ENCODE measurements around the gene NPEPPS.

NPEPPS gene

GRCh38 chr17:47649972-47650524 lies 119.1 kb downstream of the NPEPPS start:
- H3K9me3 ChIP-seq (ENCODE audit: control insufficient read depth, insufficient read depth, low read depth, low read length): no peaks in the 10 kb centered on the region
- 0 out of 2 replicates have a peak, but pooled peaks have one; percentile 54 for TF ChIP-seq ZNF423 (tag by site-specific recombination; IDR thresholded peaks at IDR 0.05)
- TF ChIP-seq ZBTB6 (tag by site-specific recombination; IDR thresholded peaks at IDR 0.05): peak; percentile 59
- 0 out of 2 replicates have a peak, but pooled peaks have one; percentile 4 for TF ChIP-seq MZF1 (tag by site-specific recombination; IDR thresholded peaks at IDR 0.05; ENCODE audit: borderline replicate concordance)
- TF ChIP-seq SP3 (tag by site-specific recombination; IDR thresholded peaks at IDR 0.05): 0 out of 2 replicates have a peak, but pooled peaks have one; percentile 42
- TF ChIP-seq ZNF341 (tag by site-specific recombination; IDR thresholded peaks at IDR 0.05; ENCODE audit: low read depth): no peak
- peak; percentile 73 for TF ChIP-seq IKZF3 (tag by site-specific recombination; IDR thresholded peaks at IDR 0.05)
- TF ChIP-seq ZBTB44 (tag by site-specific recombination; IDR thresholded peaks at IDR 0.05): 0 out of 2 replicates have a peak, but pooled peaks have one; percentile 10
- 0 out of 2 replicates have a peak, but pooled peaks have one; percentile 2 for TF ChIP-seq MYNN (tag by site-specific recombination; IDR thresholded peaks at IDR 0.05; ENCODE audit: borderline replicate concordance)
- peak; percentile 59; the same call in 1 of the 2 replicates for TF ChIP-seq ZBTB1 (tag by site-specific recombination; IDR thresholded peaks at IDR 0.05)
- 0 out of 2 replicates have a peak, but pooled peaks have one; percentile 7 for TF ChIP-seq ZNF596 (tag by site-specific recombination; IDR thresholded peaks at IDR 0.05)
- TF ChIP-seq ZNF169 (tag by site-specific recombination; IDR thresholded peaks at IDR 0.05): no peak
- peak; percentile 74; the same call in 1 of the 2 replicates for TF ChIP-seq ZNF513 (tag by site-specific recombination; IDR thresholded peaks at IDR 0.05)
- peak; percentile 97; the same call in 1 of the 2 replicates for TF ChIP-seq ZSCAN30 (tag by site-specific recombination; IDR thresholded peaks at IDR 0.05)
- 0 out of 2 replicates have a peak, but pooled peaks have one; percentile 36 for TF ChIP-seq ZNF221 (tag by site-specific recombination; IDR thresholded peaks at IDR 0.05; ENCODE audit: borderline replicate concordance)
- TF ChIP-seq ZNF777 (tag by site-specific recombination; IDR thresholded peaks at IDR 0.05; ENCODE audit: borderline replicate concordance): no peak
- TF ChIP-seq ZNF416 (tag by site-specific recombination; IDR thresholded peaks at IDR 0.05): no peak
- TF ChIP-seq ZNF629 (tag by site-specific recombination; IDR thresholded peaks at IDR 0.05): no peak
- TF ChIP-seq ZNF660 (tag by site-specific recombination; IDR thresholded peaks at IDR 0.05): 0 out of 2 replicates have a peak, but pooled peaks have one; percentile 94
- 0 out of 2 replicates have a peak, but pooled peaks have one; percentile 51 for TF ChIP-seq ZNF394 (tag by site-specific recombination; IDR thresholded peaks at IDR 0.05; ENCODE audit: borderline replicate concordance)
- TF ChIP-seq ZNF335 (tag by site-specific recombination; conservative IDR thresholded peaks at IDR 0.05): 0 out of 2 replicates have a peak, but pooled peaks have one; percentile 12
- CTCF ChIA-PET: interaction anchor here (0.9 to 2.7 kb wide), 6 partner anchors 8 to 48 kb away, joined by 3 to 8 read pairs (median 4); no protein-coding TSS in a partner anchor
- POLR2A ChIA-PET: interaction anchor here (0.5 to 3.6 kb wide), 42 partner anchors 8 to 461 kb away, joined by 3 to 48 read pairs (median 6); partner anchors contain the start of genes CDC27, CDK5RAP3, EFCAB13 and PNPO
- peaks cover 12% of the 10 kb centered on the region for H3K4me1 ChIP-seq (ENCODE audit: control insufficient read depth, insufficient read depth, low read length)
- peaks cover 41 to 44% of the 10 kb centered on the region in 2 experiments for H3K36me3 ChIP-seq (ENCODE audit: control insufficient read depth in 2 of 2, insufficient read depth in 1 of 2, low read length in 2 of 2)
- H3K4me3 ChIP-seq (ENCODE audit: low read depth, low read length): peak overlapping the region; percentile 70
- peak overlapping the region; percentile 95 for H3K27ac ChIP-seq (ENCODE audit: extremely low read depth, low read depth, low read length)

All from HEK293 (cell line).